LoVo (cell line): ENCODE measurements around the gene SLC8A2.
"Not testable (repeated sequence)": the region's sequence is repeated elsewhere in the genome, so short reads cannot be mapped to it uniquely, and the experiment has no call there.

ENCODE experiments used
- DNase-seq: peaks from one replicate; pipeline ENCODE4 v3.0.0-alpha.2; 2016; ENCODE audit warnings: low spot score

The SLC8A2 gene

DNA sequence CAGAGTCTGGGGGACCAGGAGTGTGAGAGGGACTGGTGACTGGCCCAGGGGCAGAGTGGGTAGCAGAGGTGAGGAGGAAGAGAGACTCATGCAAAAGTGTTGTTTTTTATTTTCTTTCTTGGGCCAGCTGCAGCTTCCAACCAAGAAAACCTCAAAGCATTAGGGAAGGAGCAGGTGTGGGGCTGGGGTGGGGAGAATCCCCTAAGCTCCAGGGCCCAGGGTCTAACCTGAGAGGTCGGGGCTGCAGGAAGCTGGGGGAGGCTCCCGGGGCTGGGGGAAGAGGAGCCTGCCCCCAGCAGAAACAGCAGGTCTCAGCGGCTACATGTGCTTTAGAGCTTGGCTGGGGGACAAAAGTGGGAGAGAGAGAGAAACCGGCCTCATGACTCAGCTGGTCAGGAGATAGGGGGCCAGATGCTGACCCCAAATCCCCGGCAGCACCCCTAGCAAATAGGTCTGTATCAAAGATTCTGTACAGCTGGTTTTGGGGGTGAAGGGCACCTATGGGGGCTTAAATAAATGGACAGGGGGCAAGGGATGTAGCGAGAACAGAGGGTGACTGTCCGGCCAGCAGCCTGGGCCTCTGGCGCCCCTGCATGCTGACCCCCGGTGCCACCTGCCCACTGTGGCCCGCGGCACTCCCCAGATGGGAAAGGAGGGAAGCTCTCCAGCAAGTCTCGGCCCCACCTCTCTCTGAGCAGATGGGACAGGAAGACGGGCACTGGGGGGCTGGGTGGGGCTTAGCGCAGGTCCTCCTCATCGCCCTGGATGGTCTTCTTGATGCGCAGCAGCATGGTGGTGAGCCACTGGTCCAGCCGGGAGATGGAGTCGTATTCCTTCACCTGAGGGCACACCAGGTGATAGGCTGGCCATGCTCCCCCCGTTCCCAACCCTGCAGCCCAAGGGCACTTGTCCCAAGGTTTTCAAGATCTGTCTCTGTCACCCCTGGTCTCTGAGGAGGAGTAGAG is 16.1 kb upstream of the SLC8A2 start:
- DNase-seq: no peak

DNA sequence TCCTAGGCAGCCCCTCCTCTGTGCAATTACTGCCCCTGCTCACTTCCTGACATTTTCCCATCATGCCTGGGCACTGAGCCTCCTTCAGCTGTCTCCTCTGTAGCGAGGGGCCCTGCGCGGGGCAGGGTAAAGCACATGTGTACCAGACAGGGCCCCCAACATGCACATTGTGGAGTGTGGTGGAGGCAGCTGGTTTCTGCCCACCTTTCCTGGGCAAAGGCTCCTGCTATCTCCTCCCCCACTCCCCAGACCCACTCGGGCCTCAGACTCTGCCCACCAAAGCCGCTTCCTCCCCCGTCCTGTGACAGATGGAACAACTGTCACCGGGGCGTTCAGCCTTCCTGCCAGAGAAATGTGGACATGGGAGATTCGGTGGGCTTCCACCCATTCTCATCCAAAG is 15.2 kb upstream of the SLC8A2 start:
- no peak for DNase-seq

DNA sequence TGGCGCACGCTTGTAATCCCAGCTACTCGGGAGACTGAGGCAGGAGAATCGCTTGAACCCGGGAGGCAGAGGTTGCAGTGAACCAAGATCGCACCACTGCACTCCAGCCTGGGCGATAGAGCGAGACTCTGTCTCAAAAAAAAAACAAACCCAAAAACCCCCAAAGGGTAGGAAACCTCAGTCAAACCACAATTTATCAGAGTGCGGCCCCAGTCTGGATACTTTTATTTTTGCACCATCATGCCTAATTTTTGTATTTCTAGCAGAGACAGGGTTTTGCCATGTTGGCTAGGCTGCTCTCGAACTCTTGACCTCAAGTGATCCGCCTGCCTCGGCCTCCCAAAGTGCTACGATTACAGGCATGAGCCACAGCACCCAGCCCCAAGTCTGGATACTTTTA is 14.5 kb upstream of the SLC8A2 start:
- not testable (repeated sequence) for DNase-seq

DNA sequence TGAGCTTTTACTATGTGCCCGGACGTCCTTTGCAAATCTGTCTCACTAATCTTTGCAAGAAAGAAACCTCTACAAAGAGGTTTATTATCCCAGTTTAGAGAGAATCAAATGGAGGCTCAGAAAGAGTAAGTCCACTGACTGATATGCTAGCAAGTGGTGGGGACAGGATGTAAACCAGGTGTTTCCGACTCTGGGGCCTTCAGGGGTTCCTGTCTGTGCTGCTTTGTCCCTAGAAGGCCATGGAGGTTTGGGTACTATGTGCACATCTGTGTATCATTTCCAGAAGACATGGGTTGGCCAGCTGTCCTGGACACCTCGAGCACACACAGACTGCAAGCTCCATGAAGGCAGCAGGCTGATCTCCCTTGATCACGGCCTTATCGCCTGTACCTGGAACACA is 13.5 kb upstream of the SLC8A2 start:
- DNase-seq: no peak

DNA sequence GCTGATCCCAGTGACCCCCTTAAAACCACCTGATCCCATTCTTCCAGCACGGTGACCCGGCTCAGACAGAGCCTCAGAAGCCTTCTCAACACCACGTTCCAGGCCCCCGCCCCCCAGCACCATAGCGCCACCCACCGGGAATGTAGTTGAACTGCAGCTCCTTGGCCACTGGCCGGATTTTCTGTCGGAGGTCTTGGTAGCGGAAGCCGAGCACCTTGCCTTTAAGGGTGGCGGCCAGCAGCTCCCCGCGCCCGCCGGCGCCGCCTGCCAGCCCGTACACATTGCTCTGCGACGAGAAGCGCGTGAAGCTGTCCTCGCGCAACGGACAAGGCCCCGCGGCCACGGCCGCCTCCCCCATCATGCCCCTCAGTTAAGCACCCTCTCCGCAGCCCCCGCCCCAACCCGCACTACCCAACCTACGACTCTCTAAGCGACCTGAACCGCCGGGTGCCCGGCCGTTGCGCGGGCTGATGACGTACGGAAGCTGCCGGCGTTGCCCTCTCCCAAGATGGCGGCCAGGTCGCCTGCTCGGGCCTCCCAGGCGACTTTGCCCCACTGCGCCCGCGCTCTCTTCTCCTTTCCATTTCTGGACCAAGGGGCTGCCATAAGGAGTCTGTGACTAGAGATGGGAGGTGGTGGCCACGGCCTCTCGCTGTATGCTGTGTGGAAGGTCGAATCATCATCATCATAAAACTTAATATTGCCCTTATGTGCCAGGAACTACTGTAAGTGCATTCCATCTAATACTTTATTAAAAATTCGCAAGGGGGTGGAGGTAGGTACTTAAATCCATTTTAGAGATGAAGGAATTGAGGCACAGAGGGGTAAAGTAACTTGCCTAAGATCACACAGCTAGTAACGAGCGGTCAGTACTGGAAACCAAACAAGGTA is 12.4 kb upstream of the SLC8A2 start, which contains the start of gene KPTN:
KPTN (minus strand) TSS at position 420 of the 891 bp plus-strand sequence; CDS start at position 361, 59 bp downstream.
- DNase-seq: peak; percentile 91

DNA sequence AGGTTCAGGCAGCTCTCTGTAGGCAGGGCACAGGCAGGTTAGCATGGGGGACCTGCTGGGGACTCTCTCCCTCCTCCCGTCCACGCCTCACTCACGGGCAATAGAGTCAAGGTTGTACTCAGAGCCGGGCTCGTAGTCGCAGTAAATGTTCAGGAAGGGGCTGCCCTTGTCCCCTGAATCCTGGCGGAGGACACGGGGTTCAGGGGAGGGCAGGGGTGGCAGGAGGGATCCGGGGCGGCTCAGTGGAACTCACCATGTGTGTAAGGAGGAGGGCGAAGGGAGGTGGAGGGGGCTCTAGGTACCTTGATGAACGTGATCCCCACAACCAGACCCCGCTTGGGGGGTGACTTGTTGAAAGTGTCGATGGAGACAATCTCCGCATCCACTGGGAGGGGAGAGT is 11.5 kb upstream of the SLC8A2 start:
- no peak for DNase-seq

DNA sequence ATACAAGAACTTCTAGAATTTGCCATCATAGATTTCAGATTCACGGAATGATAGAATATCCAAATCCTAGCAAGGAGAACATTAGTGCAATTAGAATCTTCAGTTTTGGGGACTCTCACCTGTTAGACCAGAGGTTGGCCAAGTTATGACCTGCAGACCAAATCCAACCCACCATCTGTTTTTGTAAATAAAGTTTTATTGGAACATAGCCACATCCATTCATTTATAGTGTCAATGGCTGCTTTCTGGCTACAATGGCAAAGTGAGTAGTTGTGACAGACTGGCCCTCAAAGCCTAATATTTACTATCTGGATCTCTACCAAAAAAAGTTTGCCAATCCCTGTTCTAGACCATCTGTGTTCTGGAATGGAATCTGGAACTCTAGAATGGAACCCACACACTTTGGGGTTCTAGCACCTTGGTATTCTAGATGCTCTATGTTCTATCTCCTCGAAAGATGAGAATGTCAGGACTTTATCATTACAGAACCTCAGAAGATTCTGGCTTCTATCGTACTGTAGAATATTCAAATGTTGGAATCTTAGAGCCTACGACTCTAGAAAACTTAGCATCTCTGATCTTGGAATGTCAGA is 9.9 kb upstream of the SLC8A2 start:
- no peak for DNase-seq

DNA sequence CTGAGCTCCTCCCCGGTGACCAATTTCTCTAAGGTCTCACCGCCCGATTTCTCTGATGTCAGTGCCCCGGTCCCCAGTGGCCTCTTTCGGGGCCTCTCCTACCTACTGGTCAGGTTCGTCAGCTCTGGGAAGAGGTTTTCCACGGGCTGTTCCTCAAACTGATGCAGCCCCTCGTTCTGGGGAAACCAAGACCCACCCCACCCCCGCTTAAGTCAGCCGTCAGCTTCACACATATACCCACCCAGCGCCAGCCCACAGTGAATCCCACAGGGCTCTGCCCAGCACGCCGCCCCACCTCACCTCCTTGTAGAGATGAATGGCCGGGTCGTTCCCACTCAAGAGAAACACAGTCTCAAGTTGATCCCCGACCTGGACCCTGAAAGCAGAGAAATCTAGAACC is 9.0 kb upstream of the SLC8A2 start:
- DNase-seq: no peak

DNA sequence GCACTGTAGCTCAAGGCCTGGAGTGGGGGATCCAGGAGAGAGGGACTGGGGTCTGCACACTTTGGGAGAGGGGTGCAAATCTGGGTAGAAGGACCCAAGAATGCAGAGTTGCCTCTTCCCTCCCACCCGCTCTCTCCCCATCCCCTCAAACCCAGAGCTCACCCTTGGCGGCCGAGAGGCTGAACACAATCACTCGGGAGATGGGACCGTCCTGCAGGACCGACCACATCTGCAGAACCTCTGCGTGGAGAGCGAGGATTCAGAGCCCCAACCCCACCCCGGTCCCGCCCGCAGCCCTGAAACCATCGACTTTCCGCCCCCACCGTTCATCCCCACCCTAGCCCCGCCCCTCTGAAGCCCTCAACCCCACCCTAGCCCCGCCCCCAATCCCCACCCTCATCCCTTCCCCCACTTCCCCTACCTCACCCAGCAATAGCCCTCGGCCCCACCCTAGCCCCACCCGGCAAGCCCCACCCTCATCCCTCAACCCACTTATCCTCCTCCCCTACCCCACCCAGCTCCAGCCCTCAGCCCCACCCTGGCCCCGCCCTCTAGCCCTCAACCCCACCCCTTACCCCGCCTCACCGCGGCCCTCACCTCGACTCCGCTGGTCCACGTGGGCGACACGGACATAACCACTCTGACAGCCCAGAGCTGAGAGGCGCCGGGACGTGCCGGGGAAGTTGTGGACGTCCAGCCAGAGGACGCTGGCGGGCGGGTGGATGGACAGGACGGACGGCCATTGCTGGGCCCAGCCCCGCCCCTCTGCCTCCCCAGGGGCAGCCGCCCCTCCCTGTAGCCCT is 8.2 kb upstream of the SLC8A2 start:
- no peak for DNase-seq

DNA sequence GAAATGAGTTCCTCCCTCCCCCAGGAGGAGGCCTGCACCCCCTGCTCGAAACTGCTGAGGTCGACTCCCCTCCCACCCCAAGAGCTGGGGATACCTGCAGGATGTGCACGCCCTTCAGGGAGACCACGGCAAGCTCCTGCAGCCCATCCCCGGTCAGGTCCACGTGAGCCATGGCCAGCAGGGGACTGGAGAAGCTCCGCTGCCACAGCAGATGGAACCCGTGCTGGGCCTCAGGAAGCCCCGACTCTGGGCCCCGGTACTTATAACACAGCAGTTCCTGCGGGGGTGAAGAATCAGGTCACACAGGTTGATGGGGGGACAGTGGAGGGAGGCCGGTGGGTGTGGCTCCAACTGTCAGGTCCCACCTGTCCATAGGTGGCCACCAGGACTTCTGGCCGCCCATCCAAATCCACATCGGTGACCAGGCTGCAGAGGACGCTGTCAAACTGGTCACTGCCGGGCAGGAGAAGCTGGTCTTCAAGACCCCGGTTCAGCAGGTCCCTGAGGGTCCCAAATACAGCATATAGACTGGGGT is 4.8 kb upstream of the SLC8A2 start:
- no peak for DNase-seq

DNA sequence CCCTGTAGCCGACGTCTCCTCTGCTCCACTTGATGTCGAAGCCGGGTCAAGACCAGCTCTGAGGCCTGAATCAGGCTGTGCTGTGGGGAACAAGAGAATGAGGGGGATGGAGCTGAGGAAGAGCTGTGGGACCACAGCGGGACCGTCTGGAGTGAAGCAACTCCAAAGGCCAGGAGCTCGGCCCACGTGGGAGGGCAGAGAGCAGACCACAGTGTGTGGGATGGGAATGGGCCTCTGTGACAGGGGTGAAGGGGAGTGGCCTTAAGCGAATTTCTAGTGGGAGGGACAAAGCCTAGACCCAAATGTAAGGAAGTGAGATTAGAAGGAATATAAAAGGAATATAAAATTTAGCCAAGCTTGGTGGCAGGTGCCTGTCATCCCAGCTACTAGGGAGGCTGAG is 3.8 kb upstream of the SLC8A2 start:
- DNase-seq: no peak

DNA sequence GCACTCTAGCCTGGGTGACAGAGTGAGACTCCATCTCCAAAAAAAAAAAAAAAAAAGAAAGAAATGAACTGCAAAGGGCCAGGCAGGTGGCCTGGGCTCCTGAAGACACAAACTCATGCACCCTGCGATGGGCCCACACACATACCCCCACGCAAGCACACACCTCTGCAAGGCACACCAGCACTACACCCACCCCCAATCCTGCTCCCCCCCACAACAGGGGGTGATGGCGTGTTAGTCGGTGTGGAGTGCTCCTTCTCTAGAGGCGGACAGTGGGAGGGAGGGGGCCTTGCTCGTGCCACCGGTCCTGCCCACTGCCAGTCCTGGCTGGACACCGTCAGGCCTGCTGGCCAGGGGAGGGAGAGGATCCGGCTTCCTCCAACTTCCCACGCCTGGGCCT is 1.6 kb upstream of the SLC8A2 start:
- DNase-seq: no peak

DNA sequence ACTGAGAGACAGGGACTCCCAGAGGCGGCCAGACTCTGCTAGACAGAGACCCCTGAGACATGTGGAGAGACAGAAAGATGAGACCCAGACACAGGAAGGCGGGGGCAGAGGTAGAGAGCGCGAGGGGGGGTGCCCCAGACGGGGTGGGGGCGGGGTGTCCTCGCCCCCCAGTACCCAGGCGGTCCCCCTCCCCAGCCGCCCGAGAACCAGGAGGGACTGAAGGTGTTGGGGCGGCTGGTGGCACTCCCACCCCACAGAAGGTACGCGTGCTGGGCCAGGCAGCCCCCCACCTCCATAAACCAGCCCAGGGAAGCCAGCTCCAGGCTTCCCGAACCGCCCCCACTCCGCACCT is 336 bp downstream of the SLC8A2 start:
- no peak for DNase-seq

DNA sequence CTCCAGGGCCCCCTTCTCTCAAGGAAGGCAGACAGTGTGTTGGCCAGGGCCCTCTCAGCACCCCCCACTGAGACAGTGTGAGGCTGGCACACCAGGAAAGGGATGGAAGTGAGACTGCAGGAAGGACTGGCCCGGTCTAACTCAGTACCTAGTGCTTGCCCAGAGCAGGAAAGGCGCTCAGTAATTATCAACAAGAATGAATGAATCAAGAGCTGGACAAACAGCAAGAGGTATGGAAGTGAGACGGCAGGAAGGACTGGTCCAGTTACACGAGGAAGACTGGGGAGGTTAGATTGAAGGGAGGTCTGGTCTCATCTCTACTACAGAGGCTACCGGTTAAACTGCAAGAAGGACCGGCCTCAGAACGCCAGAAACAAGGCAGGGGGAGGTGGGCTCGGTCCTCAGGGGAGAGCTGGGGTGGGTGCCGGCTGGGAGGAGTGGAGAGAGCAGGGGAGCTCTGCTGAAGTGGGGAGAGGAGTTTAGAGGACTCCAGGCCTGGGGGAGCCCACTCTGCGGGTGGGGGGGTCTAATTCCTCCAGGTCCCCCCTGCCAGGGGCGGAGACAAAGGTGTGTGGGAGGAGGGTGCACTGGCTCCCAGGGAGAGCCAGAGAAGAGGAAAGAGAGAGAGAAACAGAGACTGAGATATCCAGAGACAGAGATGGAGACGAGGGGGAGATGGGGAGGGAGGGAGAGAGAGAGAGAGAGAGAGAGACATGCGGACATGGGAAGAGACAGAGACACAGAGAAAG is 1.1 kb downstream of the SLC8A2 start:
- no peak for DNase-seq

DNA sequence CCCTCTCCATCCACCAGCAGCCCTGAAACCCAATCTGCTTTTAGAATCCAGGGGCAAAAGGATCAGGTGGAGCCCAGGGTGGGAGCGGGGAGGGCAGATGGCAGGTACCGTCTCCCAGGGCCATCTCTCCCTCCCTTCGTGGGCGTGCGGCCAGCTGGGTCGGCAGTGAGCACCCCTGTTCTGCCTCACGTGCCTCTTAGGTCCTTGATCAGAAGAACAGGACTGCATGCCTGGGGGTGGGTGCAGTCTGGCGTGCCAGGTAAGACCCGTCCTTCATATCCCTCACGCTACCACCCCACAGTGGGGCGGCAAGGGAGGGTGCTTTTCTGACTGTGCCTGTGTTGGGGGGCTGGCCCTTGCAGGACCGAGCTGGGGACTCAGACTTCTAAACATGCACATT is 2.0 kb downstream of the SLC8A2 start:
- no peak for DNase-seq

DNA sequence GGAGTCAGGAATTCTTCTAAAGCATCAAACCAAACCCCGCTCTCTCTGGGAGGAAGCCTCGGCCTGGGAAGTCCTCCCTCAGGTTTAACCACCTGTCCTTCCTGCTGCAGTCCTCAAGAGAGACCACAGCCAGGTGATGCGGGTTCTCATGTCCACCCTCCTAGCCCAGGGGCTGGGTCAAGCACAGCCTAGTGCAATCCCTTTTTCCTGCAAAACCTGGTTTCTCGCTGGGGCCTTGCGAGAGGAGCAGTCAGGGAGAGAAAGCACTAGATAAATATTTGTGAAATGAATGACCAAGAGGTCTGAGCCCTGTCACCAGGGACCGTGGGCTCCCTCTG is 2.4 kb downstream of the SLC8A2 start:
- DNase-seq: no peak

DNA sequence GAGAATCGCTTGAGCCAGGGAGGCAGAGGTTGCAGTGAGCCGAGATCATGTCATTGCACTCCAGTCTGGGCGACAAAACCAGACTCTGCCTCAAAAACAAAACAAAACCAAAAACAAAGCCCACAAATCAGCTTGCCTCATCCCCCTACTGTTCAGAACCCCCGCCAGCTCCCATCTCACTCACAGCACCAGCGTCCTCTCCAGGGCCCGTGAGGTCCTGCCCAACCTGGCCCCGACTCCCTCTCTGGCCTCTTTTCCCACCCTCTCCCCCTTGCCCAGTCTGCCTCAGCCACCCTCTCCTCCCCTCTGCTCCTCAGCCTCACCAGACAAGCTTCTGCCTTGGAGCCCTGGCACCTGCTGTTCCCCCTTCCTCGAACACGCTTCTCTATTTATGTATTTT is 3.8 kb downstream of the SLC8A2 start:
- no peak for DNase-seq

DNA sequence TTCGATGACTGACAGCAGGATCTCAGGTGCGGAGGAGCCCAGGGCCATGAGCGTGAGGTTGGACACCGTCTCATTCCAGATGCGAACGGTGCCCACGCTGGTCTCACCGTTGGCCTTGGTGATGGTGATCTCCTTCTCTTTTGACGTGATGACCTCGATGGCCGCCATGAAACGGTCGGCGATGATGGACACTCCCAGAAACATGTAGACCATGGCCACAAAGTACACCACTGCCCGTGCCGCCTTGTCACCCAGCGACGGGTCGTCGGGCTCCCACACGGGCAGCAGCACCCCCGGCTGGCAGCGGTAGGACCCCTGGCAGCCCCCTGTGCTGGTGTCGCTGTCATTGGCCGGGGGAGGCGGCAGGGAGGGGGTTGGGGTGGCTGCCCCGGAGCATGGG is 5.7 kb downstream of the SLC8A2 start:
- no peak for DNase-seq

DNA sequence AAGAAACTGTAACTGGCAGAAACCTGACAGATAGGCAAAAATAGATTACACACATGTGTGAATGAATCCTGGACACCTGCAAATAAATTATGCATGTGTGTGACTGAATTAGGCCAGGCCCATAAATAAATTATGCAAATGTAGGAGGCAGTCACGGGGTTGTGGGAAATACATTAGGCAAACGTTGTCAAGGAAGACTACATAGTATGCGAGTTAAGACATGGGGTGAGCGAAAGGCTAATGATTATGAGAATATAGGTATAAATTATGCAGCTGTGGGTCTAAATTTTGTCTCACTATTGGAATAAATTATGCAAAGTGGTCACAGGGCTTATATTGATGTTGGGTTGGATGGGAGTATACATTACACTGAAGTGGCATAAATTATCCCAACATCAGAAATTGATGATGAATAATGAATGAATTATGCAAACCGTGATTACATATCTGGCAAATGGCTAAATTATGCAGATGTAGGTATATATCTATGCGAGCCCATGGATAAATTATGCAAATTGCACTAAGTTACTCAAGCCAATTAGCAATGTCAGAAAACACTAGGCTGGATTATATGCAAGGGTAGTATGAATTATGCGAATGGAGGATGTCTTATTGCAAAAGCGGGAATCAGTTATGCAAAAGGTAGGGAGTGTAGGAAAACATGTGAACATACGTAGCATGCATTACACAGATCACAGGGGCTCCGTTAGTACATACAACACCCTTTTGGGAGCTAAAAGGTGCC is 6.8 kb downstream of the SLC8A2 start:
- no peak for DNase-seq

DNA sequence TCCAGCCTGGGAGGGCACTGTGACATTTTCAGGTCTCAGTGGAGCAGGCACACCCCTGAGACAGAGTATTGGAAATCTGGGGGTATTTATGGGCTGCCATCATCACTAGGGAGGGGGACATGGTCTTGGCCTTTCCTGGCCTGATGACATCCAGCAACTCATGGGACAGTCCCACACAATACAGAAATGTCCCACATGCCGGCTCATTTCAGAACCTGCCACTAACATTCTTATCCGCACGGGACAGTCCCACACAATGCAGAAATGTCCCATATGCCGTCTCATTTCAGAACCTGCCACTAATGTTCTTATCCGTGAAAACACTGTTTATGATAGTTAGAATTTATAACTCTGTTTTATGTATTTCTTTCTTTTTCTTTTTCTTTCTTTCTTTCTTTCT is 9.8 kb downstream of the SLC8A2 start:
- DNase-seq: no peak
